ENCODE data around the gene BMP7.

The BMP7 gene

GRCh38 chr20:57142667-57143066 is 123.8 kb downstream of the BMP7 start:
- Histone ChIP-seq H3K27ac (ENCODE audit: low read depth, low read length) (no peak overlapping the region), H3K4me1 (ENCODE audit: control insufficient read depth, insufficient read depth, low read length, unreplicated experiment) (no peaks in the 10 kb centered on the region), H3K27me3 (ENCODE audit: insufficient read depth, low read length) (no peaks in the 10 kb centered on the region), H3K79me2 (ENCODE audit: control insufficient read depth, insufficient read depth, low read length, unreplicated experiment) (no peaks in the 10 kb centered on the region), H3K36me3 (ENCODE audit: insufficient read depth, low read length) (no peaks in the 10 kb centered on the region), H2AFZ (ENCODE audit: low read length, unreplicated experiment) (no peak overlapping the region), H3K4me3 (ENCODE audit: low read depth, low read length) (no peak overlapping the region)

GRCh38 chr20:57141492-57141891 is 124.9 kb downstream of the BMP7 start:
- no peaks in the 10 kb centered on the region for H3K27me3 ChIP-seq (ENCODE audit: insufficient read depth, low read length)
- H3K4me1 ChIP-seq (ENCODE audit: control insufficient read depth, insufficient read depth, low read length, unreplicated experiment): no peaks in the 10 kb centered on the region
- no peaks in the 10 kb centered on the region for H3K36me3 ChIP-seq (ENCODE audit: insufficient read depth, low read length)
- no peak overlapping the region for H3K27ac ChIP-seq (ENCODE audit: low read depth, low read length)
- no peak overlapping the region for H2AFZ ChIP-seq (ENCODE audit: low read length, unreplicated experiment)
- no peak overlapping the region for H3K4me3 ChIP-seq (ENCODE audit: low read depth, low read length)
- H3K79me2 ChIP-seq (ENCODE audit: control insufficient read depth, insufficient read depth, low read length, unreplicated experiment): no peaks in the 10 kb centered on the region

- no peak overlapping the region for H3K27ac ChIP-seq (ENCODE audit: low read depth, low read length)
- H3K4me3 ChIP-seq (ENCODE audit: low read depth, low read length): no peak overlapping the region
- H2AFZ ChIP-seq (ENCODE audit: low read length, unreplicated experiment): no peak overlapping the region
- H3K36me3 ChIP-seq (ENCODE audit: insufficient read depth, low read length): no peaks in the 10 kb centered on the region
- no peaks in the 10 kb centered on the region for H3K4me1 ChIP-seq (ENCODE audit: control insufficient read depth, insufficient read depth, low read length, unreplicated experiment)
- no peaks in the 10 kb centered on the region for H3K79me2 ChIP-seq (ENCODE audit: control insufficient read depth, insufficient read depth, low read length, unreplicated experiment)
- H3K27me3 ChIP-seq (ENCODE audit: insufficient read depth, low read length): no peaks in the 10 kb centered on the region
These were observed 126.0 kb downstream of the BMP7 start for GRCh38 chr20:57140416-57140965.

- Histone ChIP-seq H3K36me3 (ENCODE audit: insufficient read depth, low read length) (no peaks in the 10 kb centered on the region), H3K79me2 (ENCODE audit: control insufficient read depth, insufficient read depth, low read length, unreplicated experiment) (no peaks in the 10 kb centered on the region), H3K4me3 (ENCODE audit: low read depth, low read length) (no peak overlapping the region), H3K27ac (ENCODE audit: low read depth, low read length) (no peak overlapping the region), H2AFZ (ENCODE audit: low read length, unreplicated experiment) (no peak overlapping the region), H3K27me3 (ENCODE audit: insufficient read depth, low read length) (no peaks in the 10 kb centered on the region), H3K4me1 (ENCODE audit: control insufficient read depth, insufficient read depth, low read length, unreplicated experiment) (no peaks in the 10 kb centered on the region)
These were observed 126.9 kb downstream of the BMP7 start for GRCh38 chr20:57139342-57140093.

- Histone ChIP-seq H3K4me1 (ENCODE audit: control insufficient read depth, insufficient read depth, low read length, unreplicated experiment) (no peaks in the 10 kb centered on the region), H3K36me3 (ENCODE audit: insufficient read depth, low read length) (no peaks in the 10 kb centered on the region), H3K27me3 (ENCODE audit: insufficient read depth, low read length) (no peaks in the 10 kb centered on the region), H3K27ac (ENCODE audit: low read depth, low read length) (no peak overlapping the region), H2AFZ (ENCODE audit: low read length, unreplicated experiment) (no peak overlapping the region), H3K79me2 (ENCODE audit: control insufficient read depth, insufficient read depth, low read length, unreplicated experiment) (no peaks in the 10 kb centered on the region), H3K4me3 (ENCODE audit: low read depth, low read length) (no peak overlapping the region)
These were observed 128.0 kb downstream of the BMP7 start for GRCh38 chr20:57138198-57138995.

- H3K36me3 ChIP-seq (ENCODE audit: insufficient read depth, low read length): no peaks in the 10 kb centered on the region
These were observed 128.8 kb downstream of the BMP7 start for GRCh38 chr20:57137676-57138075.

GRCh38 chr20:57136734-57137133 is 129.7 kb downstream of the BMP7 start:
- H3K4me3 ChIP-seq (ENCODE audit: low read depth, low read length): no peak overlapping the region
- no peak overlapping the region for H3K27ac ChIP-seq (ENCODE audit: low read depth, low read length)
- H3K27me3 ChIP-seq (ENCODE audit: insufficient read depth, low read length): no peaks in the 10 kb centered on the region
- H3K79me2 ChIP-seq (ENCODE audit: control insufficient read depth, insufficient read depth, low read length, unreplicated experiment): no peaks in the 10 kb centered on the region
- H2AFZ ChIP-seq (ENCODE audit: low read length, unreplicated experiment): no peak overlapping the region
- no peaks in the 10 kb centered on the region for H3K4me1 ChIP-seq (ENCODE audit: control insufficient read depth, insufficient read depth, low read length, unreplicated experiment)
- H3K36me3 ChIP-seq (ENCODE audit: insufficient read depth, low read length): no peaks in the 10 kb centered on the region

More at GRCh38 chr20:57137676-57138075, 128.8 kb downstream of the BMP7 start:
- no peaks in the 10 kb centered on the region for H3K4me1 ChIP-seq (ENCODE audit: control insufficient read depth, insufficient read depth, low read length, unreplicated experiment)
- no peak overlapping the region for H3K27ac ChIP-seq (ENCODE audit: low read depth, low read length)
- no peak overlapping the region for H2AFZ ChIP-seq (ENCODE audit: low read length, unreplicated experiment)
- H3K4me3 ChIP-seq (ENCODE audit: low read depth, low read length): no peak overlapping the region
- H3K27me3 ChIP-seq (ENCODE audit: insufficient read depth, low read length): no peaks in the 10 kb centered on the region
- no peaks in the 10 kb centered on the region for H3K79me2 ChIP-seq (ENCODE audit: control insufficient read depth, insufficient read depth, low read length, unreplicated experiment)

GRCh38 chr20:57135875-57136274 is 130.6 kb downstream of the BMP7 start:
- H3K79me2 ChIP-seq (ENCODE audit: control insufficient read depth, insufficient read depth, low read length, unreplicated experiment): no peaks in the 10 kb centered on the region
- H3K27me3 ChIP-seq (ENCODE audit: insufficient read depth, low read length): no peaks in the 10 kb centered on the region
- H3K27ac ChIP-seq (ENCODE audit: low read depth, low read length): no peak overlapping the region
- no peaks in the 10 kb centered on the region for H3K4me1 ChIP-seq (ENCODE audit: control insufficient read depth, insufficient read depth, low read length, unreplicated experiment)
- H3K36me3 ChIP-seq (ENCODE audit: insufficient read depth, low read length): no peaks in the 10 kb centered on the region
- no peak overlapping the region for H3K4me3 ChIP-seq (ENCODE audit: low read depth, low read length)
- H2AFZ ChIP-seq (ENCODE audit: low read length, unreplicated experiment): no peak overlapping the region

GRCh38 chr20:57134804-57135203 is 131.6 kb downstream of the BMP7 start:
- Histone ChIP-seq H3K4me1 (ENCODE audit: control insufficient read depth, insufficient read depth, low read length, unreplicated experiment) (no peaks in the 10 kb centered on the region), H3K27ac (ENCODE audit: low read depth, low read length) (no peak overlapping the region), H3K36me3 (ENCODE audit: insufficient read depth, low read length) (no peaks in the 10 kb centered on the region), H3K27me3 (ENCODE audit: insufficient read depth, low read length) (no peaks in the 10 kb centered on the region), H3K79me2 (ENCODE audit: control insufficient read depth, insufficient read depth, low read length, unreplicated experiment) (no peaks in the 10 kb centered on the region), H3K4me3 (ENCODE audit: low read depth, low read length) (no peak overlapping the region), H2AFZ (ENCODE audit: low read length, unreplicated experiment) (no peak overlapping the region)

GRCh38 chr20:57133926-57134650 is 132.4 kb downstream of the BMP7 start:
- H2AFZ ChIP-seq (ENCODE audit: low read length, unreplicated experiment): no peak overlapping the region
- H3K27ac ChIP-seq (ENCODE audit: low read depth, low read length): no peak overlapping the region
- H3K4me3 ChIP-seq (ENCODE audit: low read depth, low read length): no peak overlapping the region
- no peaks in the 10 kb centered on the region for H3K36me3 ChIP-seq (ENCODE audit: insufficient read depth, low read length)
- no peaks in the 10 kb centered on the region for H3K4me1 ChIP-seq (ENCODE audit: control insufficient read depth, insufficient read depth, low read length, unreplicated experiment)
- H3K27me3 ChIP-seq (ENCODE audit: insufficient read depth, low read length): no peaks in the 10 kb centered on the region
- no peaks in the 10 kb centered on the region for H3K79me2 ChIP-seq (ENCODE audit: control insufficient read depth, insufficient read depth, low read length, unreplicated experiment)

Measured in ACC112 (cell line).